ENCODE data around the gene GALNT5.

GRCh38 chr2:157309878-157310277, 52.4 kb downstream of the GALNT5 start:
- TF ChIP-seq CTCF (IDR thresholded peaks at IDR 0.05) (no peak), POLR2A (IDR thresholded peaks at IDR 0.05) (no peak)
